HL-60 (cell line): ENCODE results near the gene NDUFS5.
"Not testable (repeated sequence)": the region's sequence is repeated elsewhere in the genome, so short reads cannot be mapped to it uniquely, and the experiment has no call there.

Experiments
- POLR2AphosphoS5 ChIP-seq: IDR thresholded peaks from 2 replicates; pipeline ENCODE4 v1.6.1; 2012; ENCODE audit warnings: low read depth
- SPI1 ChIP-seq: IDR thresholded peaks from 2 replicates; pipeline ENCODE4 v1.6.1; 2012; ENCODE audit warnings: low read depth, mild to moderate bottlenecking, borderline replicate concordance
- TF ChIP-seq, protein P1 (sequence below): IDR thresholded peaks from one replicate; pipeline ENCODE4 v1.5.1; 2011; ENCODE audit warnings: low read length, control low read depth, inconsistent platforms; ENCODE audit not compliant: insufficient read depth
- TF ChIP-seq, protein P2 (sequence below): IDR thresholded peaks from 2 replicates; pipeline ENCODE4 v1.6.1; 2012; ENCODE audit warnings: low read depth; ENCODE audit not compliant: insufficient replicate concordance

- TF ChIP-seq, protein P1, sequence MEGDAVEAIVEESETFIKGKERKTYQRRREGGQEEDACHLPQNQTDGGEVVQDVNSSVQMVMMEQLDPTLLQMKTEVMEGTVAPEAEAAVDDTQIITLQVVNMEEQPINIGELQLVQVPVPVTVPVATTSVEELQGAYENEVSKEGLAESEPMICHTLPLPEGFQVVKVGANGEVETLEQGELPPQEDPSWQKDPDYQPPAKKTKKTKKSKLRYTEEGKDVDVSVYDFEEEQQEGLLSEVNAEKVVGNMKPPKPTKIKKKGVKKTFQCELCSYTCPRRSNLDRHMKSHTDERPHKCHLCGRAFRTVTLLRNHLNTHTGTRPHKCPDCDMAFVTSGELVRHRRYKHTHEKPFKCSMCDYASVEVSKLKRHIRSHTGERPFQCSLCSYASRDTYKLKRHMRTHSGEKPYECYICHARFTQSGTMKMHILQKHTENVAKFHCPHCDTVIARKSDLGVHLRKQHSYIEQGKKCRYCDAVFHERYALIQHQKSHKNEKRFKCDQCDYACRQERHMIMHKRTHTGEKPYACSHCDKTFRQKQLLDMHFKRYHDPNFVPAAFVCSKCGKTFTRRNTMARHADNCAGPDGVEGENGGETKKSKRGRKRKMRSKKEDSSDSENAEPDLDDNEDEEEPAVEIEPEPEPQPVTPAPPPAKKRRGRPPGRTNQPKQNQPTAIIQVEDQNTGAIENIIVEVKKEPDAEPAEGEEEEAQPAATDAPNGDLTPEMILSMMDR = not testable (repeated sequence)
- not testable (repeated sequence) for TF ChIP-seq SPI1, POLR2AphosphoS5
- TF ChIP-seq, protein P2, sequence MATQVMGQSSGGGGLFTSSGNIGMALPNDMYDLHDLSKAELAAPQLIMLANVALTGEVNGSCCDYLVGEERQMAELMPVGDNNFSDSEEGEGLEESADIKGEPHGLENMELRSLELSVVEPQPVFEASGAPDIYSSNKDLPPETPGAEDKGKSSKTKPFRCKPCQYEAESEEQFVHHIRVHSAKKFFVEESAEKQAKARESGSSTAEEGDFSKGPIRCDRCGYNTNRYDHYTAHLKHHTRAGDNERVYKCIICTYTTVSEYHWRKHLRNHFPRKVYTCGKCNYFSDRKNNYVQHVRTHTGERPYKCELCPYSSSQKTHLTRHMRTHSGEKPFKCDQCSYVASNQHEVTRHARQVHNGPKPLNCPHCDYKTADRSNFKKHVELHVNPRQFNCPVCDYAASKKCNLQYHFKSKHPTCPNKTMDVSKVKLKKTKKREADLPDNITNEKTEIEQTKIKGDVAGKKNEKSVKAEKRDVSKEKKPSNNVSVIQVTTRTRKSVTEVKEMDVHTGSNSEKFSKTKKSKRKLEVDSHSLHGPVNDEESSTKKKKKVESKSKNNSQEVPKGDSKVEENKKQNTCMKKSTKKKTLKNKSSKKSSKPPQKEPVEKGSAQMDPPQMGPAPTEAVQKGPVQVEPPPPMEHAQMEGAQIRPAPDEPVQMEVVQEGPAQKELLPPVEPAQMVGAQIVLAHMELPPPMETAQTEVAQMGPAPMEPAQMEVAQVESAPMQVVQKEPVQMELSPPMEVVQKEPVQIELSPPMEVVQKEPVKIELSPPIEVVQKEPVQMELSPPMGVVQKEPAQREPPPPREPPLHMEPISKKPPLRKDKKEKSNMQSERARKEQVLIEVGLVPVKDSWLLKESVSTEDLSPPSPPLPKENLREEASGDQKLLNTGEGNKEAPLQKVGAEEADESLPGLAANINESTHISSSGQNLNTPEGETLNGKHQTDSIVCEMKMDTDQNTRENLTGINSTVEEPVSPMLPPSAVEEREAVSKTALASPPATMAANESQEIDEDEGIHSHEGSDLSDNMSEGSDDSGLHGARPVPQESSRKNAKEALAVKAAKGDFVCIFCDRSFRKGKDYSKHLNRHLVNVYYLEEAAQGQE = not testable (repeated sequence)
Measured at GRCh38 chr1:38977399-38978244, 48.5 kb upstream of the NDUFS5 start.
